ENCODE data around the gene BBOF1. TPM values are rescaled to one million over a fixed set of nuclear protein-coding genes. Genes with fewer than 3 reads are reported as not detected.
A peak's percentile ranks its signal among the peaks of the same experiment; 100 is the strongest.

BBOF1 gene
- total RNA-seq, 6 experiments from 2014 or later = 0.81 to 3.3 (median 1.3) TPM

- intact Hi-C loops (cut with DNase I) = no loop called here
- no peaks in the 10 kb centered on the region for H3K27me3 ChIP-seq
- no peak for TF ChIP-seq CTCF (IDR thresholded peaks at IDR 0.05)
- no peak for TF ChIP-seq POLR2A (IDR thresholded peaks at IDR 0.05)
- DNase-seq = no peak
- no peaks in the 10 kb centered on the region for H3K9me3 ChIP-seq
- ATAC-seq = peak in 2 of 4 donors; percentile 13 to 23
- H3K4me3 ChIP-seq = peak overlapping the region; percentile 86 to 88 (median 87)
- no peaks in the 10 kb centered on the region for H3K36me3 ChIP-seq
- H3K4me1 ChIP-seq = peaks cover 0 to 33% (median 9%) of the 10 kb centered on the region in 4 donors
- WGBS (ENCODE audit: insufficient coverage, low coverage, low lambda C conversion rate, missing lambda C conversion rate) = 0% methylated on average over 8 of the region's 8 CpGs
- H3K27ac ChIP-seq = peak overlapping the region; percentile 97 to 99 (median 98)
These were observed 969 bp upstream of the BBOF1 start for GRCh38 chr14:74018174-74018585.

GRCh38 chr14:74019408-74020137 lies 424 bp downstream of the BBOF1 start:
- no peak for ATAC-seq
- intact Hi-C loops (cut with DNase I) = no loop called here

GRCh38 chr14:74022346-74022745 lies 3.2 kb downstream of the BBOF1 start:
- no peak overlapping the region for H3K4me3 ChIP-seq
- intact Hi-C loops (cut with DNase I) = no loop called here
- 62% methylated on average over 4 of the region's 4 CpGs for WGBS (ENCODE audit: insufficient coverage, low coverage, low lambda C conversion rate, missing lambda C conversion rate)
- DNase-seq (no peak), ATAC-seq (no peak)
- H3K36me3 ChIP-seq = no peaks in the 10 kb centered on the region
- no peaks in the 10 kb centered on the region for H3K9me3 ChIP-seq
- H3K4me1 ChIP-seq = peaks cover 0 to 14% (median 0%) of the 10 kb centered on the region in 4 donors
- H3K27me3 ChIP-seq = no peaks in the 10 kb centered on the region
- H3K27ac ChIP-seq = peak overlapping the region in 1 of 3 donors; percentile 42
- TF ChIP-seq POLR2A (IDR thresholded peaks at IDR 0.05) (no peak), CTCF (IDR thresholded peaks at IDR 0.05) (no peak)

More at GRCh38 chr14:74019408-74020137, 424 bp downstream of the BBOF1 start:
- Histone ChIP-seq H3K4me1 (peaks cover 0 to 23% (median 4%) of the 10 kb centered on the region in 4 donors), H3K4me3 (peak overlapping the region; percentile 86 to 88 (median 87)), H3K36me3 (no peaks in the 10 kb centered on the region), H3K27me3 (no peaks in the 10 kb centered on the region), H3K27ac (peak overlapping the region; percentile 37 to 98 (median 66)), H3K9me3 (no peaks in the 10 kb centered on the region)
- 3% methylated on average over 21 of the region's 21 CpGs for WGBS (ENCODE audit: insufficient coverage, low coverage, low lambda C conversion rate, missing lambda C conversion rate)
- no peak for TF ChIP-seq CTCF (IDR thresholded peaks at IDR 0.05)
- no peak for TF ChIP-seq POLR2A (IDR thresholded peaks at IDR 0.05)
- DNase-seq = no peak

- H3K27me3 ChIP-seq = no peaks in the 10 kb centered on the region
- no peak for DNase-seq
- intact Hi-C loops (cut with DNase I) = no loop called here
- no peak overlapping the region for H3K27ac ChIP-seq
- 100% methylated on average over 1 of the region's 3 CpGs for WGBS (ENCODE audit: insufficient coverage, low coverage, low lambda C conversion rate, missing lambda C conversion rate)
- no peaks in the 10 kb centered on the region for H3K9me3 ChIP-seq
- H3K4me1 ChIP-seq = peaks cover 0 to 11% (median 0%) of the 10 kb centered on the region in 4 donors
- no peaks in the 10 kb centered on the region for H3K36me3 ChIP-seq
- no peak overlapping the region for H3K4me3 ChIP-seq
- no peak for ATAC-seq
- no peak for TF ChIP-seq POLR2A (IDR thresholded peaks at IDR 0.05)
These were observed 10.0 kb downstream of the BBOF1 start for GRCh38 chr14:74029136-74029535.

- DNase-seq (no peak), ATAC-seq (no peak)
- no peaks in the 10 kb centered on the region for H3K27me3 ChIP-seq
- no peaks in the 10 kb centered on the region for H3K9me3 ChIP-seq
- no peak overlapping the region for H3K4me3 ChIP-seq
- TF ChIP-seq CTCF (IDR thresholded peaks at IDR 0.05) (no peak), POLR2A (IDR thresholded peaks at IDR 0.05) (no peak)
- H3K4me1 ChIP-seq = no peaks in the 10 kb centered on the region
- intact Hi-C loops (cut with DNase I) = no loop called here
- H3K27ac ChIP-seq = no peak overlapping the region
- no peaks in the 10 kb centered on the region for H3K36me3 ChIP-seq
- WGBS (ENCODE audit: insufficient coverage, low coverage, low lambda C conversion rate, missing lambda C conversion rate) = 84% methylated on average over 3 of the region's 3 CpGs
These were observed 15.4 kb downstream of the BBOF1 start for GRCh38 chr14:74034572-74034971.

Measured in right lobe of liver (tissue), 6 donors.